ENCODE data around the gene LRRFIP1. TPM values are rescaled to one million over a fixed set of nuclear protein-coding genes. Genes with fewer than 3 reads are reported as not detected.

LRRFIP1 gene
- total and polyA plus RNA-seq, 2 of the 13 experiments (the other 11 are each of a cell fraction or from before 2014, with no cell fraction given), result 15.9 to 40.5 TPM

GRCh38 chr2:237636578-237636977 is 9.2 kb downstream of the LRRFIP1 start:
- ATAC-seq (no peak), DNase-seq (ENCODE audit: low spot score) (no peak), FAIRE-seq (no peak)
- Histone ChIP-seq H3K27me3 (ENCODE audit: control insufficient read depth in 1 of 2, insufficient read depth in 2 of 2, low read length in 2 of 2) (no peaks in the 10 kb centered on the region), H4K20me1 (ENCODE audit: insufficient read depth, low read length) (no peaks in the 10 kb centered on the region), H3K4me2 (ENCODE audit: low read depth, low read length) (no peak overlapping the region), H3K9me3 (ENCODE audit: low read length) (no peaks in the 10 kb centered on the region), H3K79me2 (ENCODE audit: insufficient read depth, low read length) (no peaks in the 10 kb centered on the region), H2AFZ (ENCODE audit: low read length) (no peak overlapping the region), H3K4me1 (ENCODE audit: insufficient read depth, low read length) (peaks cover 18% of the 10 kb centered on the region), H3K27ac (ENCODE audit: extremely low read length, insufficient read depth, low read length) (no peak overlapping the region), H3K36me3 (replicated peaks in 1 of 2; ENCODE audit: control insufficient read depth in 1 of 2, insufficient read depth in 2 of 2, low read length in 2 of 2) (no peaks in the 10 kb centered on the region), H3K9ac (ENCODE audit: insufficient read depth, low read depth, low read length) (no peak overlapping the region), H3K4me3 (replicated peaks in 1 of 3; ENCODE audit: insufficient read depth in 1 of 3, low read depth in 2 of 3, low read length in 3 of 3) (no peak overlapping the region)
- BruUV-seq (replicated peaks), result no TSS peak
- 96% methylated on average over 1 of the region's 1 CpG for WGBS (ENCODE audit: low lambda C conversion rate)
- ChIA-PET CTCF (ENCODE audit: low intra/inter-chr PET ratio, low total read pairs) (no interaction called here), POLR2A (no interaction called here)
- intact Hi-C loops (cut with micrococcal nuclease; ENCODE audit: unreplicated experiment) (no loop called here), in situ Hi-C loops (cut with HindIII; ENCODE audit: extremely low pct_ligation_motif_present, low pct_unique_long_range_greater_than_20kb) (no loop called here)
- TF ChIP-seq, protein P1, sequence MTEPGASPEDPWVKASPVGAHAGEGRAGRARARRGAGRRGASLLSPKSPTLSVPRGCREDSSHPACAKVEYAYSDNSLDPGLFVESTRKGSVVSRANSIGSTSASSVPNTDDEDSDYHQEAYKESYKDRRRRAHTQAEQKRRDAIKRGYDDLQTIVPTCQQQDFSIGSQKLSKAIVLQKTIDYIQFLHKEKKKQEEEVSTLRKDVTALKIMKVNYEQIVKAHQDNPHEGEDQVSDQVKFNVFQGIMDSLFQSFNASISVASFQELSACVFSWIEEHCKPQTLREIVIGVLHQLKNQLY (CRISPR knock-in tag; IDR thresholded peaks at IDR 0.05), result no peak
- TF ChIP-seq TFDP2 (CRISPR knock-in tag; IDR thresholded peaks at IDR 0.05) (no peak), SIN3B (IDR thresholded peaks at IDR 0.05; ENCODE audit: low read length) (no peak), SPEN (CRISPR knock-in tag; IDR thresholded peaks at IDR 0.05; ENCODE audit: low read depth) (no peak), ZNF570 (CRISPR knock-in tag; IDR thresholded peaks at IDR 0.05; ENCODE audit: borderline replicate concordance) (no peak), ZNF441 (CRISPR knock-in tag; IDR thresholded peaks at IDR 0.05; ENCODE audit: borderline replicate concordance) (no peak), PRDM4 (CRISPR knock-in tag; IDR thresholded peaks at IDR 0.05; ENCODE audit: borderline replicate concordance) (no peak), ZBTB8A (CRISPR knock-in tag; IDR thresholded peaks at IDR 0.05; ENCODE audit: borderline replicate concordance, low read depth) (no peak), NFE2 (CRISPR knock-in tag; IDR thresholded peaks at IDR 0.05) (no peak), ZNF24 (IDR thresholded peaks at IDR 0.05) (no peak), SMARCC2 (IDR thresholded peaks at IDR 0.05) (no peak), FOXA1 (IDR thresholded peaks at IDR 0.05) (no peak), FOXA1 (CRISPR knock-in tag; IDR thresholded peaks at IDR 0.05) (no peak)
- TF ChIP-seq, protein P2, sequence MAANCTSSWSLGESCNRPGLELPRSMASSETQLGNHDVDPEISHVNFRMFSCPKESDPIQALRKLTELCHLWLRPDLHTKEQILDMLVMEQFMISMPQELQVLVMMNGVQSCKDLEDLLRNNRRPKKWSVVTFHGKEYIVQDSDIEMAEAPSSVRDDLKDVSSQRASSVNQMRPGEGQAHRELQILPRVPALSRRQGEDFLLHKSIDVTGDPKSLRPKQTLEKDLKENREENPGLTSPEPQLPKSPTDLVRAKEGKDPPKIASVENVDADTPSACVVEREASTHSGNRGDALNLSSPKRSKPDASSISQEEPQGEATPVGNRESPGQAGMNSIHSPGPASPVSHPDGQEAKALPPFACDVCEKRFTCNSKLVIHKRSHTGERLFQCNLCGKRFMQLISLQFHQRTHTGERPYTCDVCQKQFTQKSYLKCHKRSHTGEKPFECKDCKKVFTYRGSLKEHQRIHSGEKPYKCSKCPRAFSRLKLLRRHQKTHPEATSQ (CRISPR knock-in tag; IDR thresholded peaks at IDR 0.05; ENCODE audit: borderline replicate concordance), result no peak
- TF ChIP-seq, protein P3, sequence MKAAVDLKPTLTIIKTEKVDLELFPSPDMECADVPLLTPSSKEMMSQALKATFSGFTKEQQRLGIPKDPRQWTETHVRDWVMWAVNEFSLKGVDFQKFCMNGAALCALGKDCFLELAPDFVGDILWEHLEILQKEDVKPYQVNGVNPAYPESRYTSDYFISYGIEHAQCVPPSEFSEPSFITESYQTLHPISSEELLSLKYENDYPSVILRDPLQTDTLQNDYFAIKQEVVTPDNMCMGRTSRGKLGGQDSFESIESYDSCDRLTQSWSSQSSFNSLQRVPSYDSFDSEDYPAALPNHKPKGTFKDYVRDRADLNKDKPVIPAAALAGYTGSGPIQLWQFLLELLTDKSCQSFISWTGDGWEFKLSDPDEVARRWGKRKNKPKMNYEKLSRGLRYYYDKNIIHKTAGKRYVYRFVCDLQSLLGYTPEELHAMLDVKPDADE (CRISPR knock-in tag; IDR thresholded peaks at IDR 0.05), result no peak

All from HepG2 (cell line).